ENCODE measurements around the gene FNDC10.
"Not testable (repeated sequence)": the region's sequence is repeated elsewhere in the genome, so short reads cannot be mapped to it uniquely, and the experiment has no call there.

The FNDC10 gene

GRCh38 chr1:1598051-1598719 is 1.8 kb downstream of the FNDC10 start:
- DNase-seq: no peak

GRCh38 chr1:1597275-1597930 is 2.5 kb downstream of the FNDC10 start:
- DNase-seq: peak in 1 of 3 experiments; percentile 26

GRCh38 chr1:1596493-1597274 is 3.3 kb downstream of the FNDC10 start:
- no peak for DNase-seq

GRCh38 chr1:1595341-1595740 is 4.6 kb downstream of the FNDC10 start:
- DNase-seq: not testable (repeated sequence)

- peak in 2 of 3 experiments; percentile 44 to 57 for DNase-seq
Measured at GRCh38 chr1:1594602-1595260, 5.2 kb downstream of the FNDC10 start.

- DNase-seq: no peak
Measured at GRCh38 chr1:1593834-1594601, 5.9 kb downstream of the FNDC10 start.

- DNase-seq: no peak
Measured at GRCh38 chr1:1591452-1591851, 8.5 kb downstream of the FNDC10 start.

GRCh38 chr1:1583347-1584010 is 16.5 kb downstream of the FNDC10 start:
- DNase-seq: no peak

- no peak for DNase-seq
Measured at GRCh38 chr1:1582585-1583346, 17.2 kb downstream of the FNDC10 start.

- DNase-seq: no peak
Measured at GRCh38 chr1:1578371-1578940, 21.5 kb downstream of the FNDC10 start.

GRCh38 chr1:1577367-1578011 is 22.4 kb downstream of the FNDC10 start:
- DNase-seq: no peak

- peak; percentile 90 to 97 (median 92) for DNase-seq
Measured at GRCh38 chr1:1574721-1575537, 25.0 kb downstream of the FNDC10 start, which contains the start of gene SSU72. Gene SSU72, minus strand, starts transcription at chr1:1574863. Its CDS starts 306 bp downstream, at chr1:1574557.

GRCh38 chr1:1573843-1574720 is 25.9 kb downstream of the FNDC10 start:
- DNase-seq: peak; percentile 84 to 88 (median 86)

- no peak for DNase-seq
Measured at GRCh38 chr1:1569341-1569740, 30.6 kb downstream of the FNDC10 start.

- DNase-seq: no peak
Measured at GRCh38 chr1:1567891-1568291, 32.0 kb downstream of the FNDC10 start.

GRCh38 chr1:1567152-1567875 is 32.6 kb downstream of the FNDC10 start:
- DNase-seq: no peak

GRCh38 chr1:1565340-1565739 is 34.6 kb downstream of the FNDC10 start:
- DNase-seq: no peak

Data from NCI-H1417 (cell line).